ENCODE measurements around the gene TTLL12.
A peak's percentile ranks its signal among the peaks of the same experiment; 100 is the strongest.

The TTLL12 gene

DNA sequence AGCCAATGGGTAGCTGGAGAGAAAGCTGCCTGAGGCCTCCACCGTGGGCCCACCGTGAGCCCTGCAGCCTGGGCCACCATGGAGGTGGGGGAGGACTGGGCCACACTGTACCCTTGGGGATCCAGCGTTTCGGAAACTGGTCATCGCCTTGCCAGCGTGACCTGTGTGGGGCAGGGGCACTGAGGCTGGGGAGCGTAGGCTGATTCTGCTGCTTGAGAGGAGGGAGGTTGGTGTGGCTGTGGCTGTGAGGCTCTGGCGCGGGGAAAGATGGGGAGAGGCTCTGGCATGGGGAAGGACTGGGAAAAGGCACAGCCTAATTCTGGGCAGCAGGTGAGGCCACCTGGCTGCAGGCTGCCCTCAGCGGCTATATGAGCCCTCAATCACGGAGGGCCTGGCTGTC, 12.6 kb upstream of the TTLL12 start:
- ATAC-seq (no peak), DNase-seq (no peak)

DNA sequence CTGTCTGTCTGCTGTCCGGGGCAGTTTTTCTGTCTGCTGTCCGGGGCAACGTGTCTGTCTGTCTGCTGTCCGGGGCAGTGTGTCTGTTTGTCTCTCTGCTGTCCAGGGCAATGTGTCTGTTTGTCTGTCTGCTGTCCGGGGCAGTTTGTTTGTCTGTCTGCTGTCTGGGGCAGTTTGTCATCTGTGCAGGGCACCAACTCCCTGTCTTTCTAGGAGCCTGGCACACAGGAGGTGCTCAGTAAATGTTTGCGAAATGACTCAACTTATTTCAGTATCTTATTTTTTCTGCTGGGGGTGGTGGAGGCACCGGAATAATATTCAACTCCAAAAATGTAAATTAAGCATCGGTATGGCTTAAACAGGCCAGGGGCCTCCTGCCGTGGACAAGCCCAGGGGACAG, 12.0 kb upstream of the TTLL12 start:
- ATAC-seq (no peak), DNase-seq (no peak)

DNA sequence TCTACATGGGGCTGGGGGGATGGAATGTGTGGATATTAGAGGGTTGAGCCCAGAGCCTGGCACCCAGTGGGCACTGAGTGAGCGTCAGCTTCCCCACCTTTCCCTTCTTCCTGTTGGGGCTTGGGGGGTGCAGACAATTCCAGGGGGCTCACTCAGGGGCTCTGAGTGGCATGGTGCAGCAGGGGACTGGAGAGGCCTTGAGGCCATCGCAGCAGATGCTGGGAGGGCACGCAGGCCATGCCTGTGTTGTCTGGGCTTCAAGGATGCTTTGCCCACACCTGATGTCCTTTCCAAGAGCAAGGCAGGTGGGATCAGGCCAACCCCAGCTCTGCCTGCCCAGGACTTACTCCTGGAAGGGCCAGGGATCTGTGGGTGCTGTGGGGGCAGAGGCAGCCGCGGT, 11.2 kb upstream of the TTLL12 start:
- ATAC-seq (no peak), DNase-seq (no peak)

DNA sequence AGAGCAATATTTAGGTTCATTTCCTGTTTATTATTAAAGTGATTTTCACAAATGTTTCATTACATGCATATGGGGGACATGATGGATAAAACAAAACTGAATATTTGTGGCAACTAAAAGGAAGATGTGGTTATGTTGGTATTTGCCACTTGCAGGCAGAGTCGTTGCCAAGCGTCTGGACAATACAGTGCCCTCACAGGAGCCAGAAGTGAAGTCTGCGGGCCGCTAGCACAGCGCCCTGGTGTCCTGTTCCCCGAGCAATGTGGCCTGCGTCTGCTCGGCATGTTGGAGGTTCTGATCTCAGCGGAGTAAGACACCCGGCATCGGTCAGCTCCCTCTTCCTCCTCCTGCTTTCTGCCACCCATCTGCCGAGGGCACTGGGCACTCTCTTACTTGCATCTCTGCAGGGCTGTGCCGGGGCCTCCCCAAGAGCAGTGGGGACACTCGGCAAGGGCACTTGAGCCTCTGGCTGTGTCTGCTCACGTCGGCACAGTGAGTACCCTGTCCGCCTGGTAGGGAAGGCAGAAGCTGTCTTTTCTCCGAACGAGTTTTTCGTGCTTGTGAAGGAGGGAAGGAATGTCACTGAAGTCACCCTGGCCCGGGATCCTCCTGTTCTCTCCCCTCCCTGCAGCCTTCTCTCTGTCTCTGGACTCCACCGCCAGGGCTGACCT, 10.5 kb upstream of the TTLL12 start:
- ATAC-seq (no peak), DNase-seq (no peak)

DNA sequence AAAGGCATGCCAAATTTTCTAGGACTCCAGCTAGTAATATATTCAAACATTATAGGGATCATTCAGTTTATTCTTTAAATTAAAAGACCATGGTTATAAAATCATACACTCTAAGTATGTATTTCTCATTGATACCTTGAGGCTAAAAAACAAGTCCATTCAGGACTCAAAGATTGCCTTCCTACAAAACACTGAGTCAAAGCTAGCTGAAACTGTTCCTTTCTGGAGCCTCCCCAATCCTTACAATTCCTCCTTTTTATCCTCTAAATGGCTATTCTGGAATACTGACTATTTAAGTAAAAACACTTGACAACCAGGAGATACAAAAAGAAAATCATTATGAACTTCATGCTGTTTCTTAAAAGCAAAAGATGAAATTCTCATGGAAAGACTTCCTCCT, 4.9 kb upstream of the TTLL12 start:
- ATAC-seq, result no peak
- DNase-seq, result no peak

DNA sequence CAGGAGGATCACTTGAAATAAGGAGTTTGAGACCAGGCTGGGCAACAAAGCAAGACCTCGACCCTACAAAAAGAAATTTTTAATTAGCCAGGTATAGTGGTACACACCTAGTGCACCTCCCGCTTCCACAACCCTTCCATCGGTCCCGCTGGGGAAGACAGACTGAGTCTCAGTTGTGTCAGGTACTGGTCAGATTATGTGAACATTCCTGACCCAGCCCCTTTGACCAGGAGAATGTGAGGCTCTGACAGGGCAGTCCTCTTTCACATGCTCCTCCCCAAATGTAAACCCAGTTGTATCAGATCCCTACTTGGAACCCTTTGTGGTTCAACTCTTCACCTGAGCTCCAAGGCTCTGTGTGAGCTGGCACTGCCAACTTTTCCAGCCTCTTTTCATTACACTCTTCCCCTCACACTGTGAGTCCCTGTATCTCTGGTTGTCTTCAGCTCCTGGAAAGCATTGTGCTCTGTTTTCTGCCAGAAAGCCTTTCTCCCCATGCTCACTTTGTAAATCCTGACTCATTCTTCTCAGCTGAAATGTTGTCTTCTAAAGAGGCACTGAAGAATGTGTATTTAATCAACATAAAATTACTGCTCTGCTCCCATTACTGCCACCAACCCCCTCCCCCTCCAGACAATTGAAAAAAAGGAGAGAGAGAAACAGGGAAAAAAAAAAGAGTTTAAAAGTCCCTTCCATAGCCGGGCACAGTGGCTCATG, 2.1 kb upstream of the TTLL12 start:
- no peak for ATAC-seq

DNA sequence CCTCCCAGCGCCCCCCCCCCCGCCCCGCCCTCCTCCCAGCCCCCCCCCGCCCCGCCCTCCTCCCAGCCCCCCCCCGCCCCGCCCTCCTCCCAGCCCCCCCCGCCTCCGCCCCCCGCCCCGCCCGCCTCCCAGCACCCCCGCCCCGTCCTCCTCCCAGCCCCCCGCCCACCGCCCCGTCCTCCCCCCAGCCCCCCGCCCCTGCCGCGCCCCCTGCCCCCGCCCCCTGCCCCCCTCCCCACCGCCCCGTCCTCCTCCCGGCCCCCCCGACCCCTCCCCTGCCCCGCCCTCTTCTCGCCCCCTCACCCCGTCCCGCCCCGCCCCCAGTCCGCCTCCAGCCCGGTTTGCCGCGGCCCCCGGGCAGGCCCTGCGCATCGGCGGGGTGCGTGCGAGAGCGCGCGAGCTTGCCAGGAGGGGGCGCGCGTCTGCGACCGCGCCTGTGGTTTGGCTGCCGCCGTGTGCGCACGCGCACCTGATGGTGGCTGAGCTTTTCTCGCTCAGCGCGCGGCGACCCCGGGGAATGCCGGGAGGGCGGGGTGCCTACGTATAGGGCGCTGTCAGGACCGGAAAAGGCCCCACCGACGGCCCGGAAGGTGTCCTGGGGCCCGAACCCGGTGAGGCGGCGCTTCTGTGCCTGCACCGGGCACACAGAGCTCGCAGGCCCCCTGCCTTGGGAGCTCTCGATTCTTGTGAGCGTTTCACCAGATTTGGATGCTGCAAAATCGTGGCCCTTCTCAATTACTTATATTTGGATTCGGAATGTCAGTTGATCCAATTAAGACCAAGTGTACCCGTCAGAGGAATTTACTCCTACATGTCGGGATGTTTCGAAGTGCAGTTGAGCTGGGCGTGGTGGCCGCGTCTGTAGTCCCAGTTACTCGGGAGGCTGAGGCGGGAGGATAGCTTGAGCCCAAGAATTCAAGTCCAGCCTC, 501 bp upstream of the TTLL12 start:
- DNase-seq (peak; percentile 98), ATAC-seq (peak; percentile 97)

More for the DNA sequence above, 2.1 kb upstream of the TTLL12 start:
- no peak for DNase-seq

DNA sequence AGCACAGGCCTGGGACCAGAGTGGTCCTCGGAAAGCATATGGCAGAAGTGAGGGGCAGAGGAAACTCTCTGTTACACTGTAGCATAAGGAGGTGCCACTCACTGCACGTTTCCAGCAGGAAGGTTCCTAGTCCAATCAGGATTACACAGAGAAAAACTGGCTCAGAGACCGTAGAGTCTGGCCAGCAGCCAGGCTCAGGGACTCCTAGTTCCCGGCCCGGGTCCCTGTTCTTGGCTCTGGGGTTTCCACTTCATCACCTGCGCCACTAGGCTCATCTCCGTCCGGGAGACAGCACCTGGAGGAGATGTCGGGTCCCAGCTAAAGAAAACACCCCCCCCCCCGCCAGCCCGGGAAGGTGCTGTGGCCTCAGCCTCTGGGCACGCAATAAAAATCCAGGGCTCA, 1.1 kb downstream of the TTLL12 start:
- DNase-seq (no peak), ATAC-seq (no peak)

DNA sequence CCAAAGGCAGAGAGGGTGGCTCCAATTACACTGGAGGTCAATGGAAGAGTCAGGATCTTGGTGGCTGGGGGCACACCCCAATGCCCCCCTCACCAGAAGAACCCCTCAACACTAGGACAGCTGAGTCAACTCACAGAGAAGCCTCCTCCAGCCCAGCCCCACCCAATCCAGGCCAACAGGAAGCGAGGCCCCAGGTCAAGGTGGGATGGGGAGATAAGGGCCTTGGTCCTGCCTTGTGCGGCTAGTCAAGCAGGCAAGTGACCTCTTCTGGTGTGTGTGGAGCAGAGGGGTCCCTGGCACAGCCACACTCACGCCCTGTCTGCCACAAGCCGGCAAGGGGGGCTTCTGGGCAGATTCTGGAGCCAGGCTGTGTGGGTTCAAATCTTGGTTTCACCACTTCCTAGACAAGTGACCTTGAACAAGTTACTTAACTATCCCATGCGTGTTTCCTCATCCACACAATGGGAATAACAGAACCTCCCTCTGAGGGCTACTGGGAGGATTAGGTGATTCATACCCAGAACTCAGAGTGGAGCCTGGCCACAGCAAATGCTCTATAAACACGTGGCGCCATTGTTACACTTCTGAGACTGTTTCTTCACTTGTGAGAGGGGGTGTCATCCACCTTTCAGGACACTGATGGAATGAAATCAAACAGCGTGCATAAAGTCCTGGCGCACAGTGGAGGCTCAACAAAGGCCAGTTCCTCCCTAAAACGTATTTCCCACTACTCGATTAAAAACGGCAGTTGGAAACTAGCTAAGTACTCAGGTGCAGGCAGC, 3.2 kb downstream of the TTLL12 start:
- DNase-seq (no peak), ATAC-seq (no peak)

DNA sequence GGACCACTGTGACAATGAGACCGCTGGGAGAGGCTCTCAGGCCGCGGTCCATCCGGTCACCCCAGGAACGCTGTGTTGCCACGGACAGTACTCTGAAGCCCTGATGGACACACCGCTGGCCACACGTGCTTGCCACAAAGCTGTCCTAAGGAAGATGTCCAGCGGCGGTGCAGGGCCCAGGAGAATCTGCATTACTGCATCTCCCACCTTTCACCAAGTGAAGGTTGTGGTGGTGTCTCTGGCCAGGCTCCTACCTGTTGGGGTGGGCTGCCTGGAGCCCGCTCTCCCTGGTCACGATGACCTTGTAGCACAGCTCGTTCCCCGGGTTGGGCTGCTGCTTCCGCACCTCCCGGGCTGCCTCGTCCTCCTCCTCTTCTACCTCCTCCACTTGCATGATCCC, 4.2 kb downstream of the TTLL12 start:
- no peak for ATAC-seq

DNA sequence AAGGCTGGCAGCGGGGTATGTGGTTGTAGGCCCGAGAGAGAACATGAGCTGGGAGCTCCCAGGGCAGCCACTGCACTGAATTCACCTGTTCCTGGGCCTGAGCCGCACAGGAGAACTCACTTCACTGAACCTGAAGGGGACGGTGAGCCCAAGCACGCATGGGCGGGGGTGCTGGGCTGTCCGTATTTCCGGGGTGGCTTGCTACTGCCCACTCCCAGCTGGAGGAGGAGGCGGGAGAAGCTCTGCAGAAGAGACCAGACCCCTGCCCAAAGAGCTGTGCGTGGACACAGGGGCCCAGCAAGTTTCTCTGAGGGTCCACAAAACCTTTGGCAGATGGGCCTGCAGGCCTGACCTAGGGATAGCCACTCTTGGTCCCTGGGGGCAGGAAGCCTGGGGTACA, 4.8 kb downstream of the TTLL12 start:
- DNase-seq (no peak), ATAC-seq (no peak)

More for the DNA sequence above, 4.2 kb downstream of the TTLL12 start:
- no peak for DNase-seq

DNA sequence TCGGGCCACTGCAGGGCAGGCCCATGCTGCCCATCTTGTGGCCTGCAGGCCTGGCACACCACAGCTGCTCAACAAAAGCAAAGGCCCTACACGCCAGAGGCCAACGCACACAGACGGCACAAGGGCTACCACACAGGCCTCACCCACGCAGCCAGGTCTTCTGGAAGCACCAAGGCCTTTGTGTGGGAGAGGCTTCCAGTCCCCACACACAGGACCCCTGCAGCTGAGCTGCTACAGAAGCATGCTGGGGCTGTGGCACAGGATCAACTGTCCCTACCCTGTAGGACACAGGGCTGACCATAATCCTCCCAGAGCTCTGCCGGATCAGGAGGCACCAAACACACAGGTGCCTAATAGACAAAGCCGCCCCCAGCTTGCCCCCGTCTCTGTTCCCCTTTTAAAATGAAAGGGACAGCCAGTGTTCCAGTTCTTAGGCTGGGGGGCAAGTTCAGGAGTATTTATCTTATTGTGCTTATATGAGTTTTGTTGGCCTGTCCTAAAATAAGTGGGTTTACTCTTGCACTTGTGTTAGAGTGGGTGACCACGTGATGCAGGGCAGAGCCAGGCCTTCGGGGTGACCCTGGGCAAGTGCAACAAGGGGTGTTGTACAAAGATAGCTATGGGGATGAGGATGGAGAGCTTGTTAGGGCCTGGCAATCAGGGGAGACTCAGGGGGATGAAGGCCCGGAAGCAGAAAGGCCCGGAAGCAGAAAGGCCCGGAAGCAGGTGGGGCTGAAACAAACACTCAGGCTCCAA, 5.4 kb downstream of the TTLL12 start:
- DNase-seq (no peak), ATAC-seq (no peak)

DNA sequence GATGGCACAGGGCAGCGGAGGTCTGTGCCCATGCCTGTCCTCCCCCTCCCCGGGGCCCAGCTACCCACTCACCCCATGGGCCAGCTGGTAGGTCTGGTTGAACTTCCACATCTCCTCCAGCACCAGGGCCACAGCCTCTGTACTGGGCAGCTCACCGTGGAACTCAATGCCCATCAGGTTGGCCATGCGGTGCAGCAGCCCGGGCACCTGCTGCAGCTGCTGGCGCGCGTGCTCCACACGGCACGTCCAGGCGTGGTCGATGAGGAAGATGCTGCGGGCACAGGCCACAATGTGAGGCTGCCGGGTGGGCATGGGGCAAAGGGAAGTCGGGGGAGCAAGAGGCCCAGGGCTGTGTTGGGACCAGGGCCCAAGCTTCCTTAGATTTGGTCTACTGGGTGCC, 6.3 kb downstream of the TTLL12 start:
- no peak for DNase-seq
- ATAC-seq, result no peak

DNA sequence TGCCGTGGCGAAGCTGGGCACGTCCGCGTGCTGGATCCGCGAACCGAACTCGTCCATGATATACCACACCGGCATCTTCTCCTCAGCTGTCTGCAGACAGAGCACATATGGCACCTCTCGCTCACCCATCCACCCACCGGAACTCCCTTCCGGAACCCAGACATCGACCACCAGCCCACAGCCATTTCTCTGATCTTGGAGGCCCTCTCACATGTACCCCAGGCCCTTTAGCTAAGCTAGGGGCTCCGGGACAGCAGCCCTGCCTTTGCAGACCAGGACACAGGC, 7.1 kb downstream of the TTLL12 start:
- DNase-seq (no peak), ATAC-seq (no peak)

DNA sequence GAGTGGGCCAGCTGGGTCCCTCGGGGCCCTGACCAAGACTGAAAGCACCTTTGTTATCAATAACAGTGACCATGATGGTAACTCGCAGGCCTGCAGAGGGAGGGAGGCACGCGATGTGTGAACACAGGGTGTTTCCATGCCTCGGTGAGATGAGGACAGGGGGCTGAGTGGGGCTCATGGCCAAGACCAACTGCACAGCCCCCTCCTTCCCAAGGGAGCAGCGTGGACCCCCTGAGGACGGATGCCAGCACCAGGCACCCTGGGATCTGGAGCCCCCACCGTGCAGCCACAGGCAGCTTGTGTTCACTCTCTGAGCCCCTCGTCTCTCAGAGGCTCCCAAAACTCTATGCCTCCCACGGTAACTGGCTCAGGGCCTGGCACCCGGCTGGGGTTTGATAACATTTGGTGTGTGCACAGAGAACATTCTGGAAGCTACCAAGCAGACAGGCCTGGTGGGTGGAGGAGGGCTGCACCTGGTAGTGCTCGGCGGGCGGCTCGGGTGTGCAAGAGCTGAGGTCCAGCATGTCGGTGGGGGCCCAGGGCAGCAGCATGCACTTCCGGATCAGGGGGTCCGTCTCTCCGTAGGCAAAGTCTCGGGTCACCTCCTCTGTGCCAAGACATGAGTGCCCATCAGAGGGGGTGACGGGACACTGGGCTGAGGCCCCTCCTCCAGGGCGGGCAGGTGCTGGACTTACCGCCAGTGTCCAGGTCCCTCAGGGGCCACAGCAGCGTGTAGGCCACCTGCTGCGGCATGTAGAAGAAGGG, 7.6 kb downstream of the TTLL12 start:
- DNase-seq, result no peak
- no peak for ATAC-seq

DNA sequence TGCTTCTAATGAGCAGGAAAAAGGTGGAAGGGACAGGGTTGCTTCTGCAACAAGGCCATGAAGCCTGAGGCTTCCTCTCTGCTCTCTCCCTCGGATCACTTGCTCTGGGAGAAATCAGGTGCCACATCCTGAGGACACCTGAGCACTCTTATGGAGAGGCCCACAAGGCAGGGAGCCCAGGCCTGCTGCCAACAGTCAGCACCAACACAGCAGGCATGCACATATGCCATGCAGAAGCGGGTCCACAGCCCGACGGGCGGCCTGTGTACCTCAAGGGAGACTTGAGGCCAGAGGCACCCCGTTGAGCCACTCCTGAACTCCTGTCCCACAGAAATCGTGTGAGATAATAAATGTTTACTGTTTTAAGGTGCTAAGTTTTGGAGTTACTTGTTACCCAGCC, 9.5 kb downstream of the TTLL12 start:
- DNase-seq (no peak), ATAC-seq (no peak)

DNA sequence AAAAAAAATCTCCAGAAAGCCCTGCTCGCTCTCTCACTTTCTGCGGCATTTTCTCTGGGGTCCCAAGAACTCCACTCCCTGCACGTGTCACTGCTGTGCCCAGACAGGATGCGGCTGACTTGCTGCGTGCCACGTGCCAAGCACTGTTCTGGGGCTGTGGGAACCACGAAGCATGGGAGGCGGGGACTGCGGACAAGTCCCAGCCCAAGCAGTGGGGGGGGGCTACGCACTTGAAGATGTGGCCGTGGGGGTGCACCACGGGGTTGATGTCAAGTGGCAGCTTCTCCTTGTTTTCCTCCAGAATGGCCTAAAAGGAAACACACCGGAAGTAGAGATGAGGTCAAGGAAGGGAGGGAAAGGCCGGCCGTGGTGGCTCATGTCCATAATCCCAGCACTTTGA, 10.8 kb downstream of the TTLL12 start:
- ATAC-seq, result no peak
- DNase-seq, result no peak

DNA sequence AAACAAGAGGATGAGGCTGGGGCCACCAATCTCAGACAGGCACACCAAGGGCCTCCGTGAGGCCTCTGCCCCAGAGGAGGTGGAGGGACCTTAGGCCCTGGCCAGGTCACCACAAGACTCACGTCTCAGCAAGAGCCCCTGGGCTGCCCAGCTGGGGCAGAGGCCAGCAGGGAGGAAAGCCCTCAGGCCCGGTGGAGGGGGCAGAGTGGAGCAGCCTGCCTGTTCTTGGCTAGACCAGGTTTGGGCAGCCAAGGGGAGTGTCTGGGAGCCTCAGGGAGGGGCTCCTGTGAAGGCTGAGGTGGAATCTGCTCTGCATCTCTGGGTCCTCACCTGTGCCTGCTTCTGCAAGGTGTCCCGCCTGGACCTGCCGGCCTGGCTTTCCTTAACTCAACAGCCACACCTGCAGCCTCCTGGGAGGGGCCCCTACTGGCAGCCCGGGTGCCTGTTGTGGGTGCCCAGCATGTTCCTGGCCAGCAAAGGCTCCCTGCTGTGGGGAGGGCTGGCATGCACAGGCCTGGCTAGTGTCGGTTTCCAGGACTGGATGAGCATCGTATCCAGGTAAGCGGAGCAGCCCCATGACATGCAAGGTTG, 11.9 kb downstream of the TTLL12 start:
- DNase-seq (no peak), ATAC-seq (no peak)

DNA sequence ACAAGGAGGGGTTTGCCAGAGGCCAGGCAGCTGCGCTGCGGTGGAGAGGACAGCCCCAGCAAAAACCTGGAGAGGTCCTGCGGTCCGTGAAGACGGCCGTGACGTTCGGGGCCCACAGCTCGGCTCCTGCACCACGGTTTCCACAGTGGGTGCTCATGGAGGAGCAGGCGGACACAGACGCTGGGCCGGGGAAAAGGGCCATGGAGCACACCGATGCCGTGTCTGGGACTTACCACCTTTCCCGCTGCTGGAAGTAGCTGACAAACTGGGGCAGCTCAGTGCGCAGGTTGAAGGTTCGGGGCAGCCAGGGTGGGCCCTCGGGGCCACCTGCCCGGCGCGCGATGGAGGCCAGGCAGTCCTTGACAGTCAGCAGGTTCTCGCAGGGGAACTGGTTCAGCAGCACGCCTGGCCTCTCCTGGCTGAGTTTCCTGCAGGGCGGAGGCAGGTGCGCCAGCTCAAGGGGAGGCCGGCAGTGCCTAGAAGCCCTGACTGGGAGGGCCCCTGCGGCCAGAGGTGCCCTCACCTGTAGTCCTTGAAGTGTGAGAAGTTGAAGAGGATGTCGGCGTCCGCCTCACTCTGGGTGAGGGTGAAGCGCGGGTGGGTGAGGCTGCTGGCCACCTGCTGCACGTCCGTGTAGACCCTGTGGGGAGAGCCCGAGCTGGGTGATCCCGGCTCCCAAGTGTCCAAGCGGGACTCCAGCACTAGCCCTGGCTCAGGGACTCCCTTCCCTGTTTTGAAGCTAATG, 12.8 kb downstream of the TTLL12 start:
- ATAC-seq (no peak), DNase-seq (no peak)

DNA sequence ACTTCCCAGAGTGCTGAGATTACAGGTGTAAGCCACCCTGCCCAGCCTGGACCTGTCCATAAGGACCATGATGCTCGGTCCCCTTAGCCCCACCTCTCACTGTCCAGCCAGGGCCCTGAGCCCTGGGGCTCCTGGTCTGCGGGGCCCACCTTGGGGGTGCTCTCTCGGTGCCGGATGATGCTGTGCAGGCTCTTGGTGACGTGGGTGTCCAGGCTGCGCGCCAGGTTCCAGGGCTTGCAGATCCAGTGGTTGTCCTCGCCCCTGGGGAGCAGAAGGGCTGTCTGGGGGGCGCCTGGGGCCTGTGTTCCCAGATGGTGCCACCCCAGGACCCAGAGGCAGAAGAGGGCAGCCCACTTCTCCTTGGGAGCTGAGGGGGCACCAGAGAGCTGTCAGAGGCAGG, 13.4 kb downstream of the TTLL12 start:
- ATAC-seq (no peak), DNase-seq (no peak)

Measured in stimulated activated naive CD8-positive, alpha-beta T cell treated with anti-CD3 and anti-CD28 coated beads, Interleukin-15, Interleukin-2, amounts not matched to agents 100 U/mL and 50 U/mL, for 24 hours (primary cell).